A673 (cell line): ENCODE measurements around the gene KCNJ11.

Experiments used
- CTCF ChIP-seq: fragments of 300-800, 200-600 bp; sonication (generic); conservative IDR thresholded peaks from 2 replicates; pipeline ENCODE4 v1.5.1; 2017; ENCODE audit warnings: low read depth, mild to moderate bottlenecking, antibody characterized with exemption, low read length, moderate library complexity, mixed read lengths
- EZH2 ChIP-seq: fragments of 200-600 bp; sonication (generic); IDR thresholded peaks from 2 replicates; pipeline ENCODE4 v1.6.1; 2017; ENCODE audit warnings: borderline replicate concordance, low read depth, mild to moderate bottlenecking, mixed read lengths, antibody characterized with exemption, low read length; ENCODE audit not compliant: poor library complexity, severe bottlenecking

GRCh38 chr11:17350455-17351171 is 37.8 kb downstream of the KCNJ11 start:
- no peak for TF ChIP-seq CTCF
- TF ChIP-seq EZH2: no peak
